ENCODE results near the gene TARBP2. TPM values are rescaled to one million over a fixed set of nuclear protein-coding genes. Genes with fewer than 3 reads are reported as not detected.

TARBP2 gene
- total RNA-seq, 6 experiments from 2014 or later: 35.1 to 41.7 (median 37.1) TPM

GRCh38 chr12:53482626-53483168 is 18.4 kb upstream of the TARBP2 start:
- peaks cover 46% of the 10 kb centered on the region for H3K36me3 Mint-ChIP-seq (ENCODE audit: low read depth)
- peaks cover 43% of the 10 kb centered on the region for H3K27me3 Mint-ChIP-seq (ENCODE audit: insufficient read depth)
- peak overlapping the region; percentile 81 for H3K27ac Mint-ChIP-seq
- no peak for TF ChIP-seq CTCF (IDR thresholded peaks at IDR 0.05)
- peaks cover 73% of the 10 kb centered on the region for H3K4me1 Mint-ChIP-seq (ENCODE audit: low read depth)
- no peak for DNase-seq
- H3K4me3 Mint-ChIP-seq: no peak overlapping the region; the same call in 1 of the 2 replicates
- H3K9me3 Mint-ChIP-seq: no peaks in the 10 kb centered on the region

GRCh38 chr12:53483225-53483978 is 17.7 kb upstream of the TARBP2 start:
- Mint-ChIP-seq H3K36me3 (ENCODE audit: low read depth) (peaks cover 46% of the 10 kb centered on the region), H3K27ac (peak overlapping the region; percentile 81), H3K9me3 (no peaks in the 10 kb centered on the region), H3K4me3 (peak overlapping the region; percentile 0; the same call in 1 of the 2 replicates), H3K27me3 (ENCODE audit: insufficient read depth) (peaks cover 42% of the 10 kb centered on the region), H3K4me1 (ENCODE audit: low read depth) (peaks cover 67% of the 10 kb centered on the region)
- DNase-seq: no peak
- TF ChIP-seq CTCF (IDR thresholded peaks at IDR 0.05): no peak

GRCh38 chr12:53483979-53484377 is 17.1 kb upstream of the TARBP2 start:
- no peak for DNase-seq
- no peak for TF ChIP-seq CTCF (IDR thresholded peaks at IDR 0.05)
- peaks cover 41% of the 10 kb centered on the region for H3K36me3 Mint-ChIP-seq (ENCODE audit: low read depth)
- H3K9me3 Mint-ChIP-seq: no peaks in the 10 kb centered on the region
- peak overlapping the region; percentile 0; the same call in 1 of the 2 replicates for H3K4me3 Mint-ChIP-seq
- H3K27me3 Mint-ChIP-seq (ENCODE audit: insufficient read depth): peaks cover 42% of the 10 kb centered on the region
- H3K4me1 Mint-ChIP-seq (ENCODE audit: low read depth): peaks cover 62% of the 10 kb centered on the region
- H3K27ac Mint-ChIP-seq: peak overlapping the region; percentile 81

GRCh38 chr12:53484686-53485575 is 16.2 kb upstream of the TARBP2 start:
- H3K9me3 Mint-ChIP-seq: no peaks in the 10 kb centered on the region
- peaks cover 32% of the 10 kb centered on the region for H3K36me3 Mint-ChIP-seq (ENCODE audit: low read depth)
- peaks cover 39% of the 10 kb centered on the region for H3K27me3 Mint-ChIP-seq (ENCODE audit: insufficient read depth)
- H3K4me1 Mint-ChIP-seq (ENCODE audit: low read depth): peaks cover 52% of the 10 kb centered on the region
- H3K4me3 Mint-ChIP-seq: no peak overlapping the region; the same call in 1 of the 2 replicates
- peak; percentile 80 for DNase-seq
- TF ChIP-seq CTCF (IDR thresholded peaks at IDR 0.05): no peak
- H3K27ac Mint-ChIP-seq: peak overlapping the region; percentile 81

GRCh38 chr12:53485955-53486735 is 14.9 kb upstream of the TARBP2 start:
- no peak for DNase-seq
- no peak for TF ChIP-seq CTCF (IDR thresholded peaks at IDR 0.05)
- Mint-ChIP-seq H3K4me1 (ENCODE audit: low read depth) (peaks cover 40% of the 10 kb centered on the region), H3K9me3 (no peaks in the 10 kb centered on the region), H3K27me3 (ENCODE audit: insufficient read depth) (peaks cover 39% of the 10 kb centered on the region), H3K4me3 (no peak overlapping the region), H3K36me3 (ENCODE audit: low read depth) (peaks cover 28% of the 10 kb centered on the region), H3K27ac (peak overlapping the region; percentile 48; the same call in 1 of the 2 replicates)
